ENCODE results near the gene C2CD4C.

DNA sequence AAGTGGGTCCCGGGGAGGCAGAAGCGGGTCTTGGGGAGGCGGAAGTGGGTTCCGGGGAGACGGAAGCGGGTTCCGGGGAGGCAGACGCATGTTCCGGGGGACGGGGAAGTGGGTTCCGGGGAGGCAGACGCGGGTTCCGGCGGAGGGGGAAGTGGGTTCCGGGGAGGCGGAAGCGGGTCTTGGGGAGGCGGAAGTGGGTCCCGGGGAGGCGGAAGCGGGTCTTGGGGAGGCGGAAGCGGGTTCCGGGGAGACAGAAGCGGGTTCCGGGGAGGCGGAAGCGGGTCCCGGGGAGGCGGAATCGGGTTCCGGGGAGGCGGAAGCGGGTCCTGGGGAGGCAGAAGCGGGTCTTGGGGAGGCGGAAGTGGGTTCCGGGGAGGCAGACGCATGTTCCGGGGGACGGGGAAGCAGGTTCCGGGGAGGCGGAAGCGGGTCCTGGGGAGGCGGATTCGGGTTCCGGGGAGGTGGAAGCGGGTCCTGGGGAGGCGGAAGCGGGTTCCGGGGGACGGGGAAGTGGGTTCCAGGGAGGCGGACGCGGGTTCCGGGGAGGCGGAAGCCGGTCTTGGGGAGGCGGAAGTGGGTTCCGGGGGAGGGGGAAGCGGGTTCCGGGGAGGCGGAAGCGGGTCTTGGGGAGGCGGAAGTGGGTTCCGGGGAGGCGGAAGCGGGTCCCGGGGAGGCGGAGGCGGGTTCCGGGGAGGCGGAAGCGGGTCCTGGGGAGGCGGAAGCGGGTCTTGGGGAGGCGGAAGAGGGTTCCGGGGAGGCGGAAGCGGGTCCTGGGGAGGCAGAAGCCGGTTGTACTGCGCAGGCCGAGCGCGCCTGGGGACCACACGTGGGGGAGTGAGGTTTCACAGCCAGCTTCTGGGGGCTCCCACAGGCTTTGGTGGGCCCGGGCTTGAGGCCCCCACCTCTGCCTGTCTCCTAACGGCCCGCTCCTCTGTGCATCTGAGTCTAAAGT, 49.4 kb upstream of the C2CD4C start:
- TF ChIP-seq, protein P1, sequence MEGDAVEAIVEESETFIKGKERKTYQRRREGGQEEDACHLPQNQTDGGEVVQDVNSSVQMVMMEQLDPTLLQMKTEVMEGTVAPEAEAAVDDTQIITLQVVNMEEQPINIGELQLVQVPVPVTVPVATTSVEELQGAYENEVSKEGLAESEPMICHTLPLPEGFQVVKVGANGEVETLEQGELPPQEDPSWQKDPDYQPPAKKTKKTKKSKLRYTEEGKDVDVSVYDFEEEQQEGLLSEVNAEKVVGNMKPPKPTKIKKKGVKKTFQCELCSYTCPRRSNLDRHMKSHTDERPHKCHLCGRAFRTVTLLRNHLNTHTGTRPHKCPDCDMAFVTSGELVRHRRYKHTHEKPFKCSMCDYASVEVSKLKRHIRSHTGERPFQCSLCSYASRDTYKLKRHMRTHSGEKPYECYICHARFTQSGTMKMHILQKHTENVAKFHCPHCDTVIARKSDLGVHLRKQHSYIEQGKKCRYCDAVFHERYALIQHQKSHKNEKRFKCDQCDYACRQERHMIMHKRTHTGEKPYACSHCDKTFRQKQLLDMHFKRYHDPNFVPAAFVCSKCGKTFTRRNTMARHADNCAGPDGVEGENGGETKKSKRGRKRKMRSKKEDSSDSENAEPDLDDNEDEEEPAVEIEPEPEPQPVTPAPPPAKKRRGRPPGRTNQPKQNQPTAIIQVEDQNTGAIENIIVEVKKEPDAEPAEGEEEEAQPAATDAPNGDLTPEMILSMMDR (IDR thresholded peaks at IDR 0.05; ENCODE audit: low read depth, low read length, poor library complexity, severe bottlenecking) = no peak
- no peak for TF ChIP-seq EZH2phosphoT487 (IDR thresholded peaks at IDR 0.05; ENCODE audit: borderline replicate concordance, low read length)
